ENCODE data around the gene ARHGAP33. TPM values are rescaled to one million over a fixed set of nuclear protein-coding genes. Genes with fewer than 3 reads are reported as not detected.
A peak's percentile ranks its signal among the peaks of the same experiment; 100 is the strongest.

Gene ARHGAP33
- total and polyA plus RNA-seq, 2 of the 4 experiments (the other 2 are of a cell fraction), result 0.72 to 11.9 TPM

DNA sequence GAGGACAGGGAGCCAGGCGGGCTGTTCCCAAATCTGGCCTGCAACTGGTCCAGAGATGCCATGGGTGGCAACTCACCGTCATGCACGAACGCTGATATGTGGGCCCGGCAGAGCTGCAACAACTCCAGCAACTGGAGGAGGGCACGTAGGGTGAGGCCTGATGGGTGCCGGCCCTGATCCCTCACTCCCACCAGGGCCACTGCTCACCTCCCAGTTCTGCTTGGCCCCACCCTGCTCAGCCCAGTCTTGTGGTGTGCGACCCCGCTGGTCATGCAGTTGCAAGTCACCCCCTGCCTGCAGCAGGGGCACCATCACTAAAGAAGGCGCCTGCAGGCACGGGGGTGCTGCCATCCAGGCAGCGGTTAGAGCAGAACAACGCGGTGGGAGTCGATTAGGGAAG lies 16.9 kb downstream of the ARHGAP33 start:
- Histone ChIP-seq H3K79me1 (ENCODE audit: low read depth in 1 of 2, low read length in 2 of 2) (no peaks in the 10 kb centered on the region), H2AK5ac (ENCODE audit: low read depth, low read length) (no peak overlapping the region)
- dilution Hi-C loops (cut with HindIII; ENCODE audit: low sequenced_read_pairs, unreplicated experiment), result no loop called here

More for the DNA sequence above, 16.9 kb downstream of the ARHGAP33 start:
- ATAC-seq (ENCODE audit: low read depth) (no peak), DNase-seq (no peak)
- H3K56ac ChIP-seq (ENCODE audit: extremely low read depth, insufficient read depth, low read length), result no peak overlapping the region
- H3K4ac ChIP-seq (ENCODE audit: low read depth, low read length), result no peak overlapping the region
- intact Hi-C loops (cut with micrococcal nuclease), result no loop called here
- H3K18ac ChIP-seq (ENCODE audit: low read depth, low read length), result no peak overlapping the region
- WGBS, 2 experiments (ENCODE audit: extremely low coverage in 2 of 2, insufficient read length in 1 of 2), result 87% methylated on average over 10 of the region's 15 CpGs; no CpG with 5 or more reads in 1 of the 2 experiments
- in situ Hi-C loops (cut with MboI; ENCODE audit: low sequenced_read_pairs), result no loop called here
- no peak overlapping the region for H2AK9ac ChIP-seq (replicated peaks; ENCODE audit: low read depth, low read length, poor library complexity)
- no peaks in the 10 kb centered on the region for H3K9me1 ChIP-seq (ENCODE audit: insufficient read depth, low read length)
- H4K91ac ChIP-seq (ENCODE audit: insufficient read depth, low read depth, low read length), result no peak overlapping the region
- no peak overlapping the region for H3K14ac ChIP-seq (replicated peaks; ENCODE audit: low read depth, low read length)
- TF ChIP-seq, protein P1, sequence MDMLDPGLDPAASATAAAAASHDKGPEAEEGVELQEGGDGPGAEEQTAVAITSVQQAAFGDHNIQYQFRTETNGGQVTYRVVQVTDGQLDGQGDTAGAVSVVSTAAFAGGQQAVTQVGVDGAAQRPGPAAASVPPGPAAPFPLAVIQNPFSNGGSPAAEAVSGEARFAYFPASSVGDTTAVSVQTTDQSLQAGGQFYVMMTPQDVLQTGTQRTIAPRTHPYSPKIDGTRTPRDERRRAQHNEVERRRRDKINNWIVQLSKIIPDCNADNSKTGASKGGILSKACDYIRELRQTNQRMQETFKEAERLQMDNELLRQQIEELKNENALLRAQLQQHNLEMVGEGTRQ (IDR thresholded peaks at IDR 0.05; ENCODE audit: low read depth, low read length), result no peak
- TF ChIP-seq RAD21 (IDR thresholded peaks at IDR 0.05; ENCODE audit: low read length) (no peak), NFE2L2 (IDR thresholded peaks at IDR 0.05; ENCODE audit: low read depth, low read length) (no peak), MXI1 (IDR thresholded peaks at IDR 0.05; ENCODE audit: borderline replicate concordance, low read depth, low read length) (no peak), MAZ (IDR thresholded peaks at IDR 0.05; ENCODE audit: borderline replicate concordance, low read depth, low read length) (no peak), BHLHE40 (IDR thresholded peaks at IDR 0.05; ENCODE audit: low read depth, low read length) (no peak)
- TF ChIP-seq, protein P2, sequence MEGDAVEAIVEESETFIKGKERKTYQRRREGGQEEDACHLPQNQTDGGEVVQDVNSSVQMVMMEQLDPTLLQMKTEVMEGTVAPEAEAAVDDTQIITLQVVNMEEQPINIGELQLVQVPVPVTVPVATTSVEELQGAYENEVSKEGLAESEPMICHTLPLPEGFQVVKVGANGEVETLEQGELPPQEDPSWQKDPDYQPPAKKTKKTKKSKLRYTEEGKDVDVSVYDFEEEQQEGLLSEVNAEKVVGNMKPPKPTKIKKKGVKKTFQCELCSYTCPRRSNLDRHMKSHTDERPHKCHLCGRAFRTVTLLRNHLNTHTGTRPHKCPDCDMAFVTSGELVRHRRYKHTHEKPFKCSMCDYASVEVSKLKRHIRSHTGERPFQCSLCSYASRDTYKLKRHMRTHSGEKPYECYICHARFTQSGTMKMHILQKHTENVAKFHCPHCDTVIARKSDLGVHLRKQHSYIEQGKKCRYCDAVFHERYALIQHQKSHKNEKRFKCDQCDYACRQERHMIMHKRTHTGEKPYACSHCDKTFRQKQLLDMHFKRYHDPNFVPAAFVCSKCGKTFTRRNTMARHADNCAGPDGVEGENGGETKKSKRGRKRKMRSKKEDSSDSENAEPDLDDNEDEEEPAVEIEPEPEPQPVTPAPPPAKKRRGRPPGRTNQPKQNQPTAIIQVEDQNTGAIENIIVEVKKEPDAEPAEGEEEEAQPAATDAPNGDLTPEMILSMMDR (conservative IDR thresholded peaks at IDR 0.05; ENCODE audit: low read depth, low read length), result no peak
- H3K27ac ChIP-seq (ENCODE audit: insufficient read depth, low read length), result no peak overlapping the region
- POLR2A ChIA-PET (ENCODE audit: unreplicated experiment), result no interaction called here
- H3K9ac ChIP-seq (ENCODE audit: low read depth, low read length), result no peak overlapping the region
- no peak overlapping the region for H4K8ac ChIP-seq (ENCODE audit: low read depth in 2 of 2, low read length in 2 of 2)
- H2BK120ac ChIP-seq (ENCODE audit: low read depth, low read length), result no peak overlapping the region
- no peak overlapping the region for H3K4me3 ChIP-seq (ENCODE audit: insufficient read depth, low read depth, low read length)
- no peaks in the 10 kb centered on the region for H3K36me3 ChIP-seq (ENCODE audit: control insufficient read depth, insufficient read depth, low read length)
- no peaks in the 10 kb centered on the region for H4K20me1 ChIP-seq (ENCODE audit: insufficient read depth, low read length)
- no peak overlapping the region for H4K5ac ChIP-seq (ENCODE audit: low read depth, low read length)
- H2BK20ac ChIP-seq (ENCODE audit: low read depth, low read length), result no peak overlapping the region
- no peak overlapping the region for H3K23ac ChIP-seq (ENCODE audit: low read depth, low read length)
- CTCF ChIA-PET, result no interaction called here
- H2BK5ac ChIP-seq (ENCODE audit: low read depth, low read length, poor library complexity, severe bottlenecking), result no peak overlapping the region
- H3K4me1 ChIP-seq (ENCODE audit: control insufficient read depth, insufficient read depth, low read length), result no peaks in the 10 kb centered on the region
- no TSS peak for BruUV-seq (replicated peaks)
- H3K9me3 ChIP-seq (ENCODE audit: control insufficient read depth, insufficient read depth, low read length), result no peaks in the 10 kb centered on the region
- H3K27me3 ChIP-seq (ENCODE audit: control insufficient read depth, insufficient read depth, low read length), result peaks cover 18% of the 10 kb centered on the region
- H2AFZ ChIP-seq (replicated peaks; ENCODE audit: low read length, poor library complexity), result peak overlapping the region; percentile 2
- no peak overlapping the region for H3K4me2 ChIP-seq (ENCODE audit: low read depth, low read length)
- H2BK15ac ChIP-seq (ENCODE audit: low read depth, low read length), result no peak overlapping the region

Measured in IMR-90 (cell line).